Sigmoid colon (tissue), 4 donors: ENCODE measurements around the gene PRXL2A.

ENCODE experiments used
- EP300 ChIP-seq, 4 donors: sonication (generic); formaldehyde crosslinking; IDR thresholded peaks; one replicate each; pipeline ENCODE4 v1.6.1; 2017; ENCODE audit warnings: antibody characterized with exemption in 4 of 4
- TF ChIP-seq, protein P1 (sequence below), 4 experiments: fragments of 450-650 bp in 3 of 4; fragments of 200-600 bp in 1 of 4; IDR thresholded peaks; one replicate each; pipeline ENCODE4 v1.5.1; 2016 to 2019; ENCODE audit warnings: antibody characterized with exemption in 4 of 4, mild to moderate bottlenecking in 3 of 4, moderate library complexity in 2 of 4

DNA sequence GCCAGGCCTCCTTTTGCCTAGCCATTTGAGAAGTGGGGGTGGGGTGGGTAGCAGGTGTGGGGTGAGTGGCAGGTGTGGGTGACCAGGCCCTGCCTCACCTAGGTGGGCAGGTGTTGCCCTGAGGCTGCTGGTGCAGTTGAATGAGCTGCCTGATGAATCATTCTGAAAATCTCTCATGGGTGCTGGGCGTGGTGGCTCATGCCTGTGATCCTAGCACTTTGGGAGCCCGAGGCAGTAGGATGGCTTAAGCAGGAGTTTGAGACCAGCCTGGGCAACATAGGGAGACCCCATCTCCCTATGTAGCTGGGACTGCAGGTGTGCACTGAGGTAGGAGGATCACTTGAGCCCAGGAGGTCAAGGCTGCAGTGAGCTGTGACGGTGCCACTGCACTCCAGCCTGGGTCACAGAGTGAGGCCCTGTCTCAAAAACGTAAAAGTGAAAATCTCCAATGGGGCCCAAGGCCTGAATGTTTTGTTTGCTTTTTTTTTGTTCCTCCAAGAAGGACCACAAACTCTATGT is 63.4 kb downstream of the PRXL2A start:
- TF ChIP-seq, protein P1, sequence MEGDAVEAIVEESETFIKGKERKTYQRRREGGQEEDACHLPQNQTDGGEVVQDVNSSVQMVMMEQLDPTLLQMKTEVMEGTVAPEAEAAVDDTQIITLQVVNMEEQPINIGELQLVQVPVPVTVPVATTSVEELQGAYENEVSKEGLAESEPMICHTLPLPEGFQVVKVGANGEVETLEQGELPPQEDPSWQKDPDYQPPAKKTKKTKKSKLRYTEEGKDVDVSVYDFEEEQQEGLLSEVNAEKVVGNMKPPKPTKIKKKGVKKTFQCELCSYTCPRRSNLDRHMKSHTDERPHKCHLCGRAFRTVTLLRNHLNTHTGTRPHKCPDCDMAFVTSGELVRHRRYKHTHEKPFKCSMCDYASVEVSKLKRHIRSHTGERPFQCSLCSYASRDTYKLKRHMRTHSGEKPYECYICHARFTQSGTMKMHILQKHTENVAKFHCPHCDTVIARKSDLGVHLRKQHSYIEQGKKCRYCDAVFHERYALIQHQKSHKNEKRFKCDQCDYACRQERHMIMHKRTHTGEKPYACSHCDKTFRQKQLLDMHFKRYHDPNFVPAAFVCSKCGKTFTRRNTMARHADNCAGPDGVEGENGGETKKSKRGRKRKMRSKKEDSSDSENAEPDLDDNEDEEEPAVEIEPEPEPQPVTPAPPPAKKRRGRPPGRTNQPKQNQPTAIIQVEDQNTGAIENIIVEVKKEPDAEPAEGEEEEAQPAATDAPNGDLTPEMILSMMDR (IDR thresholded peaks at IDR 0.05): no peak
- no peak for TF ChIP-seq EP300 (IDR thresholded peaks at IDR 0.05)
